ENCODE results near the gene TP53RK. TPM values are rescaled to one million over a fixed set of nuclear protein-coding genes. Genes with fewer than 3 reads are reported as not detected.
A peak's percentile ranks its signal among the peaks of the same experiment; 100 is the strongest.

Gene TP53RK
- polyA plus RNA-seq, 2 donors = 8.0 to 9.9 TPM

DNA sequence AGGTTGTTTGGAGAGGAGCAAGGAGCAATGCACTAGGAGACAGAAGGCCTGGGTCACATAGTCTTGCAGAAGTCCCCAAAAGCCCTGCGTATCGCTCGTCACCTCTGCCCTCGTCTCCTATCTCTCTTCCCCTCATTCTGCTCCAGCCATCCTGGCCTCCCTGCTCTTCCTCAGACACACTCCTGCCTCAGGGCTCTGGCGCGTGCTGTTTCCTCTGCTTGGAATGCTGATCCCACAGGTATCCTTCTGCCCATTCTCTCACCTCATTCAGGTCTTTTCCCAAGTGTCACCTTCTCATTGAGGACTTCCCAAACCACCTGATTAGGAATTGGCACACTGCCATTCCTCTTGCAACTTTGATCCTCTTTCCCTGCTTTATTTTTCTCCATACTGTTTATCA is 11.2 kb upstream of the TP53RK start:
- H3K27me3 ChIP-seq (ENCODE audit: control insufficient read depth in 1 of 2, insufficient read depth in 2 of 2, low read length in 2 of 2) = no peaks in the 10 kb centered on the region
- H3K4me1 ChIP-seq (ENCODE audit: control insufficient read depth in 2 of 2, insufficient read depth in 2 of 2, low read length in 1 of 2) = no peaks in the 10 kb centered on the region
- WGBS, 2 donors = 82 to 93% methylated on average over 3 to 6 of the region's 6 CpGs
- no peaks in the 10 kb centered on the region for H3K36me3 ChIP-seq (ENCODE audit: control insufficient read depth in 2 of 2, insufficient read depth in 2 of 2, low read length in 1 of 2)
- no peak overlapping the region for H3K4me3 ChIP-seq (ENCODE audit: low read depth in 1 of 2, low read length in 2 of 2)
- H3K27ac ChIP-seq (ENCODE audit: low read depth in 2 of 2, low read length in 1 of 2) = no peak overlapping the region
- no peaks in the 10 kb centered on the region for H3K9me3 ChIP-seq (ENCODE audit: control insufficient read depth in 2 of 2, insufficient read depth in 1 of 2, low read depth in 1 of 2, low read length in 1 of 2)

DNA sequence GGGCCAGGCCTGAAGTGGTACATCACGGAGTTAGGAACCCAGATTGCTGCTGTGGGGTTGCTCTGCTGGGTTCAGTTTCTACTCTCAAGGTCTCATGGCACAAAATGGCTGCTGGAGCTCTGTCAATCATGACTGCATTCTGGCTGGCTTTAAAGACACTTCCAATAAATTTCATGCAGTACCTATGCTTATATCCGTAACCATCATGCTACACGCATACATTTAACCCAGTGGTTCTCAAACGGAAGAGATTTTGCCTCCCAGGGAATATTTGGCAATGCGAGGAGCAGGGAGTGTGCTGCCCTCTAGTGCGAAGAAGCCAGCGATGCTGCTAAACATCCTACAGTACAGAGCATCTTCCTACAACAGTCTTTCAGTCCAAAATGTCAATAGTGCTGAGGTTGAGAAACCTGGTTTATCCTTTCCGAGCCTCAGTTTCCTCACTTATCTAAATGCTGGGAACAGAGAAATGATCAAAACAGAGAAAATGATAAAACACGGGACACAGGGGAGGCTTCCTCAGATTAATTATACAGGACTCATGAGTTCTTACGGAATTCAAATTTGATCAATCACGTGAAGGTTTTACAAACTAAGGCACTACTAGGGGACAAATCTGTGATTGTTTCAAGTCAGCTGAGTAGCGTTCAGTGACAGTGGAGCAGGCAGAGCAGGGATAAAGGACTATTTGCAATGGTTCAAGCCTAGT is 10.6 kb upstream of the TP53RK start:
- no peaks in the 10 kb centered on the region for H3K27me3 ChIP-seq (ENCODE audit: control insufficient read depth in 1 of 2, insufficient read depth in 2 of 2, low read length in 2 of 2)
- 49 to 56% methylated on average over 12 of the region's 12 CpGs for WGBS, 2 donors

DNA sequence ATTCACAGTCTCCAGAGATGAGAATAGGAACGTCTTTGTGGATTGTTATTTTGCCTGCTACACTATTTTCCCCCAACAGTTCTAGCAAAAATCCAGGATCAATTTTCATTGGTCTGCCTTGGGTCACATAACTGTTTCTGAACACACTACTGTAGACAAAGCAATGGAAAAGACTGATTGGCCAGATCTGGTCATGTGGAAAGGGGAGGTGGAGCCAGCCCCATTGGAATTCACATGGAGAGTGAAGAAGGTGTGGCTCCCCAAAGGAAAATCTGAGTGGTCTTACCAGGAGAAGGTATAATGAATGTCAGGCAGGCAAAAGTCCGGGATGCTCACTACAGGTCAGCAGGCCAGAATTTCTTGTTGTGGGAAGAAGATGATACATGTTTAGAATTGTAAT is 9.5 kb upstream of the TP53RK start:
- Histone ChIP-seq H3K4me3 (ENCODE audit: low read depth in 1 of 2, low read length in 2 of 2) (no peak overlapping the region), H3K27ac (ENCODE audit: low read depth in 2 of 2, low read length in 1 of 2) (no peak overlapping the region), H3K27me3 (ENCODE audit: control insufficient read depth in 1 of 2, insufficient read depth in 2 of 2, low read length in 2 of 2) (no peaks in the 10 kb centered on the region), H3K36me3 (ENCODE audit: control insufficient read depth in 2 of 2, insufficient read depth in 2 of 2, low read length in 1 of 2) (no peaks in the 10 kb centered on the region), H3K4me1 (ENCODE audit: control insufficient read depth in 2 of 2, insufficient read depth in 2 of 2, low read length in 1 of 2) (no peaks in the 10 kb centered on the region), H3K9me3 (ENCODE audit: control insufficient read depth in 2 of 2, insufficient read depth in 1 of 2, low read depth in 1 of 2, low read length in 1 of 2) (no peaks in the 10 kb centered on the region)
- 84 to 85% methylated on average over 2 of the region's 2 CpGs for WGBS, 2 donors

More for the DNA sequence above, 10.6 kb upstream of the TP53RK start:
- no peaks in the 10 kb centered on the region for H3K4me1 ChIP-seq (ENCODE audit: control insufficient read depth in 2 of 2, insufficient read depth in 2 of 2, low read length in 1 of 2)
- no peaks in the 10 kb centered on the region for H3K9me3 ChIP-seq (ENCODE audit: control insufficient read depth in 2 of 2, insufficient read depth in 1 of 2, low read depth in 1 of 2, low read length in 1 of 2)
- H3K36me3 ChIP-seq (ENCODE audit: control insufficient read depth in 2 of 2, insufficient read depth in 2 of 2, low read length in 1 of 2) = no peaks in the 10 kb centered on the region
- H3K27ac ChIP-seq (ENCODE audit: low read depth in 2 of 2, low read length in 1 of 2) = no peak overlapping the region
- H3K4me3 ChIP-seq (ENCODE audit: low read depth in 1 of 2, low read length in 2 of 2) = no peak overlapping the region

DNA sequence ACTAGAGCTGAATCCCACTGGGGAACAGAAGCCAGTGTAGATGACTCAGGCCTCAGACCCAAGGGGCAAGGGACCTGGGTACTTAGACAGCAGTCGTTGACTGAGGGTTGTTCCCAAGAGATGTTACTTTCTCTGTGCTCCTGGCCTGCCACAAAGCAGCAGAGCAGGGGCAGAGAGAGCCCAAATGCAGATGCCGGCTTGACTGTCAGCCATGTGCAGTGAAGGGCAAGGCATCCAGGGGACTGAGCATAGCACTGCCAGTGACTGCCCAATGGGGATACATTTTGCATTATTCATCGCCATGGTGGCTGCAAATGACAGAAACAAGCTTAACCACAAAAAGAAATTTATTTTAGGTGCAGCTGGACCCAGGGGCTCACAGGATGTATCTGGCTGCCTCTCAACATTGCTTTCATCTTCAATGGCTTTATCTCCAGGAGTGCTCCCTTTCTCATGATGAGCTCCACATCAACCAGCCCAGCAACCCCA is 7.6 kb upstream of the TP53RK start:
- WGBS, 2 donors = 81 to 83% methylated on average over 3 of the region's 3 CpGs
- H3K27me3 ChIP-seq (ENCODE audit: control insufficient read depth in 1 of 2, insufficient read depth in 2 of 2, low read length in 2 of 2) = no peaks in the 10 kb centered on the region
- H3K4me1 ChIP-seq (ENCODE audit: control insufficient read depth in 2 of 2, insufficient read depth in 2 of 2, low read length in 1 of 2) = no peaks in the 10 kb centered on the region
- H3K4me3 ChIP-seq (ENCODE audit: low read depth in 1 of 2, low read length in 2 of 2) = no peak overlapping the region
- no peaks in the 10 kb centered on the region for H3K9me3 ChIP-seq (ENCODE audit: control insufficient read depth in 2 of 2, insufficient read depth in 1 of 2, low read depth in 1 of 2, low read length in 1 of 2)
- H3K27ac ChIP-seq (ENCODE audit: low read depth in 2 of 2, low read length in 1 of 2) = no peak overlapping the region
- H3K36me3 ChIP-seq (ENCODE audit: control insufficient read depth in 2 of 2, insufficient read depth in 2 of 2, low read length in 1 of 2) = no peaks in the 10 kb centered on the region

DNA sequence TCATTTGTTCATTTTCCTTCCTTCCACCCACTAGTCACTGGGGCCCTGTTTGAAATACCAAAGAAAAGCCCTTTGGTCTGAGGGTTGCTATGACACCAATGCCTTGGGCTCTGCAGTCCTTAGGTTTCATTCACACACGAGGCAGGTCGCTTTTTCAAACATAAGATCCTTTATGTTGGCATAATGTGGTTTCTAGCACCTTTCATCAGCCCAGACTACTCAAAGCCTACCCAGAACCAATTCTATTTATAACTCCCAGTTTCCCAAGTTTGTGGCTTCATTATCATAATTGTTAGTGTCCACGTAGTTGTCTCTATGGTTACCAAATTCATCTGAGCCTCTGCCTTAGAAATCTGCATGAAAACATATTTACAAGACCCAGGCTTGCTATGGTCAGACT is 6.6 kb upstream of the TP53RK start:
- no peaks in the 10 kb centered on the region for H3K27me3 ChIP-seq (ENCODE audit: control insufficient read depth in 1 of 2, insufficient read depth in 2 of 2, low read length in 2 of 2)
- H3K36me3 ChIP-seq (ENCODE audit: control insufficient read depth in 2 of 2, insufficient read depth in 2 of 2, low read length in 1 of 2) = no peaks in the 10 kb centered on the region
- no peaks in the 10 kb centered on the region for H3K9me3 ChIP-seq (ENCODE audit: control insufficient read depth in 2 of 2, insufficient read depth in 1 of 2, low read depth in 1 of 2, low read length in 1 of 2)
- WGBS, 2 donors = 23 to 32% methylated on average over 3 of the region's 3 CpGs
- no peaks in the 10 kb centered on the region for H3K4me1 ChIP-seq (ENCODE audit: control insufficient read depth in 2 of 2, insufficient read depth in 2 of 2, low read length in 1 of 2)
- no peak overlapping the region for H3K4me3 ChIP-seq (ENCODE audit: low read depth in 1 of 2, low read length in 2 of 2)
- H3K27ac ChIP-seq (ENCODE audit: low read depth in 2 of 2, low read length in 1 of 2) = no peak overlapping the region

DNA sequence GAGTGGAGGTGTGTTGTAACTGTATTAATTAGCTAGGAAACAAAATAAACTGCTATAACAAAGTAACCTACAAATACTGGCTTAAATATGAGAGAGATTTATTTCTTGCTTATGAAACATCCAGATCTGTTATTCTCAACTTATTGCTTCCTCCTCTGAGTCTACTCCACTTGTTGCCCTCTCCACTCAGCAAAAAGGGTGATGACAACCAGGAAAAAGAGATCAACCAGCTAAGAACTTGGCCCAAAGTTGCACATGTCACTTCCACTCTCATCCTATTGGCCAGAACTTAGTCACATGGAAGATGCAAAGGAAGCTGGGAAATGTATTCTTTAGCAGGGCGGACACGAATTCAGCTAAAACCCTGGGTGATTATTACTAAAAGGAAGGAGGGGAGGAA is 5.2 kb upstream of the TP53RK start:
- H3K27me3 ChIP-seq (ENCODE audit: control insufficient read depth in 1 of 2, insufficient read depth in 2 of 2, low read length in 2 of 2) = no peaks in the 10 kb centered on the region
- H3K4me1 ChIP-seq (ENCODE audit: control insufficient read depth in 2 of 2, insufficient read depth in 2 of 2, low read length in 1 of 2) = no peaks in the 10 kb centered on the region
- no peaks in the 10 kb centered on the region for H3K9me3 ChIP-seq (ENCODE audit: control insufficient read depth in 2 of 2, insufficient read depth in 1 of 2, low read depth in 1 of 2, low read length in 1 of 2)
- no peak overlapping the region for H3K4me3 ChIP-seq (ENCODE audit: low read depth in 1 of 2, low read length in 2 of 2)
- WGBS, 2 donors = 55 to 78% methylated on average over 2 of the region's 2 CpGs
- no peak overlapping the region for H3K27ac ChIP-seq (ENCODE audit: low read depth in 2 of 2, low read length in 1 of 2)
- H3K36me3 ChIP-seq (ENCODE audit: control insufficient read depth in 2 of 2, insufficient read depth in 2 of 2, low read length in 1 of 2) = no peaks in the 10 kb centered on the region

DNA sequence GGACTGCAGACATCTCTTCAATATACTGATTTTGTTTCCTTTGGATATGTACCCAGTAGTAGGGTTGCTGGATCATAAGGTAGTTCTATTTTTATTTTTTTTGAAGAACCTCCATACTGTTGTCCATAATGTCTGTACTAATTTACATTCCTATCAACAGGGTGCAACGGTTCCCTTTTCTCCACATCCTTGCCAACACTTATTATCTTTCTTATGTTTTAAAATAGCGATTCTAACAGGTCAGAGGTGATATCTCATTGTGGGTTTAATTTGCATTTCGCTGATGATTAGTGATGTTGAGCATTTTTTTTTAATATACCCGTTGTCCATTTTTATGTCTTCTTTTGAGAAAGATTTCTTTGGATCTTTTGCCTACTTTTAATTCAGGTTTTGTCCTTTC is 2.0 kb upstream of the TP53RK start:
- Histone ChIP-seq H3K27ac (ENCODE audit: low read depth in 2 of 2, low read length in 1 of 2) (no peak overlapping the region), H3K4me1 (ENCODE audit: control insufficient read depth in 2 of 2, insufficient read depth in 2 of 2, low read length in 1 of 2) (peaks cover 0 to 2% of the 10 kb centered on the region in 2 donors), H3K27me3 (ENCODE audit: control insufficient read depth in 1 of 2, insufficient read depth in 2 of 2, low read length in 2 of 2) (no peaks in the 10 kb centered on the region), H3K36me3 (ENCODE audit: control insufficient read depth in 2 of 2, insufficient read depth in 2 of 2, low read length in 1 of 2) (no peaks in the 10 kb centered on the region), H3K4me3 (ENCODE audit: low read depth in 1 of 2, low read length in 2 of 2) (no peak overlapping the region), H3K9me3 (ENCODE audit: control insufficient read depth in 2 of 2, insufficient read depth in 1 of 2, low read depth in 1 of 2, low read length in 1 of 2) (no peaks in the 10 kb centered on the region)
- 67 to 82% methylated on average over 4 of the region's 4 CpGs for WGBS, 2 donors

DNA sequence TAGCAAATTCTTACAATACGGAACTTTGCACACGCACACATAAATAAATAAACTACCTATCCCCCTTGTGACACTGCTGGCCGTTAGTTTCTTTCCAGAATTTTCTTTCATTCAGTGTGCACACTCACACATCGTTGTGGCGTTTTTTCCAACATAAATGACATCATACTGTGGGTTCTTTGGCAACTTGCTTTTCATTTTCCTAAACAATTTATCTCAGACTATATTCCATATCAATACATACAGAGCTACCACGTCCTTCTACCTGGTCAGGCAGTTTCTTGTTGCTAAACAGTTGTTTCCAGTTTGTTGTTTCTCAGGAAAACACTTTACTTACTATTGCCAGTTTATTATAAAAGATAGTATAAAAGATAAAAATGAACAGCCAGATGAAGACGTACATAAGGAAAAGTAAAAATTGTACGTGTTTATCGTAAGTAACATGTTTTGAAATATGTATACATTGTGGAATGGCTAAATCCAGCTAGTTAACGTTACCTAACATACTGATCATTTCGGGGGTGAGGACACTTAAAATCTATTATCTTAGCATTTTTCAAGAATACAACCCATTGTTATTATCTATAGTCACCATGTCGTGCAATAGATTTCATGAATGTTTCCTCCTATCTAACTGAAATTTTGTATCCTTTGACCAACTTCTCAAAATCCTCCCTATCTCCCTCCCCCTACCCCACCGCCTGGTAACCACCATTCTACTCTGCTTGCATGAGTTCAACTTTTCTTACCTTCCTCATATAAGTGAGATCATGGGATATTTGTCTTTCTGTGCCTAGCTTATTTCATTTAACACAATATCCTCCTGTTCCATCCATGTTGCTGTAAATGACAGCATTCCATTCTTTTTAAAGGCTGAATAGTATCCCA is 1.2 kb upstream of the TP53RK start:
- Histone ChIP-seq H3K4me1 (ENCODE audit: control insufficient read depth in 2 of 2, insufficient read depth in 2 of 2, low read length in 1 of 2) (peaks cover 0 to 2% of the 10 kb centered on the region in 2 donors), H3K9me3 (ENCODE audit: control insufficient read depth in 2 of 2, insufficient read depth in 1 of 2, low read depth in 1 of 2, low read length in 1 of 2) (no peaks in the 10 kb centered on the region), H3K27me3 (ENCODE audit: control insufficient read depth in 1 of 2, insufficient read depth in 2 of 2, low read length in 2 of 2) (no peaks in the 10 kb centered on the region), H3K4me3 (ENCODE audit: low read depth in 1 of 2, low read length in 2 of 2) (peak overlapping the region in 1 of 2 donors; percentile 90), H3K27ac (ENCODE audit: low read depth in 2 of 2, low read length in 1 of 2) (peak overlapping the region in 1 of 2 donors; percentile 92), H3K36me3 (ENCODE audit: control insufficient read depth in 2 of 2, insufficient read depth in 2 of 2, low read length in 1 of 2) (no peaks in the 10 kb centered on the region)
- 53 to 58% methylated on average over 13 of the region's 13 CpGs for WGBS, 2 donors

DNA sequence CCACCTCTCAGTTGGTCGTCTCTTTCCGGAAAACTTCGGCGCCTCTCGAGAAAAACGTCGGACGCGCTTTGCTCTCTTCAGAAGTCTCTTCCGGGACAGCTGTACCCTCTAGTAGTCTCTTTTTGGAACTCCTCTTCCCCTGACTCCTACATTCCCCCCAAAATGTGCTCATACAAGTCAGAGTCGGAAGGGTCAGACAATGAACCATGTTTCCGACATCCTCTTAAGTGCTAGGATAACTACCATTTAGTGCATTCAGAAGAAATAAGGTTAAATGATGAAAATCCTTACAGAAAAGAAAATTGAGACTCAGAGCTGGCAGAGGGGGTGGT is 476 bp upstream of the TP53RK start:
- Histone ChIP-seq H3K4me3 (ENCODE audit: low read depth in 1 of 2, low read length in 2 of 2) (peak overlapping the region; percentile 90 to 93), H3K27me3 (ENCODE audit: control insufficient read depth in 1 of 2, insufficient read depth in 2 of 2, low read length in 2 of 2) (no peaks in the 10 kb centered on the region), H3K9me3 (ENCODE audit: control insufficient read depth in 2 of 2, insufficient read depth in 1 of 2, low read depth in 1 of 2, low read length in 1 of 2) (no peaks in the 10 kb centered on the region), H3K36me3 (ENCODE audit: control insufficient read depth in 2 of 2, insufficient read depth in 2 of 2, low read length in 1 of 2) (no peaks in the 10 kb centered on the region), H3K27ac (ENCODE audit: low read depth in 2 of 2, low read length in 1 of 2) (peak overlapping the region; percentile 92 to 99), H3K4me1 (ENCODE audit: control insufficient read depth in 2 of 2, insufficient read depth in 2 of 2, low read length in 1 of 2) (peaks cover 0 to 2% of the 10 kb centered on the region in 2 donors)
- WGBS, 2 donors = 0 to 1% methylated on average over 12 of the region's 12 CpGs

Measured in esophagus (tissue), 2 donors.